Natural killer cell (primary cell): ENCODE data around the gene CDKAL1. TPM values are rescaled to one million over a fixed set of nuclear protein-coding genes. Genes with fewer than 3 reads are reported as not detected.

Experiments used
- ATAC-seq, 3 donors: fragments of 150-1000 bp in 2 of 3; fragments of 200-7000 bp in 1 of 3; cut with Tn5 transposase; 1 replicate in 1 of 3; 2 replicates in 2 of 3; pipeline ENCODE4 v1.10.0; 2021; ENCODE audit warnings: mild to moderate bottlenecking in 2 of 3, moderate library complexity in 2 of 3
- DNase-seq, 2 donors: peaks; one replicate each; pipeline versions ENCODE4 v3.0.0 to v3.0.0-alpha.2; 2013 to 2021; ENCODE audit warnings: mixed read lengths in 1 of 2
- H3K27ac ChIP-seq: one replicate; pipeline ENCODE4 v1.5.1; 2013; ENCODE audit warnings: mild to moderate bottlenecking, low read length
- H3K27me3 ChIP-seq: one replicate; pipeline ENCODE4 v1.6.1; 2013; ENCODE audit warnings: low read length; ENCODE audit not compliant: control insufficient read depth, insufficient read depth
- H3K36me3 ChIP-seq: one replicate; pipeline ENCODE4 v1.6.1; 2013; ENCODE audit warnings: low read length; ENCODE audit not compliant: control insufficient read depth, insufficient read depth
- H3K4me1 ChIP-seq: one replicate; pipeline ENCODE4 v1.6.1; 2013; ENCODE audit warnings: low read length; ENCODE audit not compliant: control insufficient read depth, insufficient read depth
- H3K4me3 ChIP-seq: one replicate; pipeline ENCODE4 v1.5.1; 2013; ENCODE audit warnings: low read length
- H3K9me3 ChIP-seq: one replicate; pipeline ENCODE4 v1.6.1; 2013; ENCODE audit warnings: low read length; ENCODE audit not compliant: control insufficient read depth, insufficient read depth
- H3K27ac Mint-ChIP-seq, 2 donors: one replicate each; pipeline ENCODE4 v1.8.0; 2022; ENCODE audit warnings: mild to moderate bottlenecking in 2 of 2, mixed read lengths in 2 of 2, moderate library complexity in 1 of 2
- H3K27me3 Mint-ChIP-seq, 2 donors: one replicate each; pipeline ENCODE4 v1.8.0; 2022; ENCODE audit warnings: low read depth in 2 of 2, mixed read lengths in 2 of 2
- H3K36me3 Mint-ChIP-seq: one replicate; pipeline ENCODE4 v1.8.0; 2022; ENCODE audit warnings: mixed read lengths
- H3K4me1 Mint-ChIP-seq, 2 donors: one replicate each; pipeline ENCODE4 v1.8.0; 2022; ENCODE audit warnings: mixed read lengths in 2 of 2
- H3K4me3 Mint-ChIP-seq: one replicate; pipeline ENCODE4 v1.8.0; 2022; ENCODE audit warnings: mild to moderate bottlenecking, moderate library complexity, mixed read lengths
- H3K9me3 Mint-ChIP-seq, 2 donors: one replicate each; pipeline ENCODE4 v1.8.0; 2022; ENCODE audit warnings: mixed read lengths in 2 of 2
- CTCF ChIP-seq: fragments of 200-600 bp; IDR thresholded peaks from one replicate; pipeline ENCODE4 v1.8.0; 2022; ENCODE audit warnings: antibody characterized with exemption
- WGBS: methylation state at CpG from one replicate; pipeline ENCODE4 v1.1.7; 2013; ENCODE audit warnings: missing lambda C conversion rate; ENCODE audit not compliant: insufficient coverage; 5-methylcytosine and 5-hydroxymethylcytosine counted together
- intact Hi-C: fragments of 100-400 bp; cut with micrococcal nuclease; formaldehyde crosslinking; loops from one replicate; pipeline ENCODE4 v1.14.2; 2022
- total RNA-seq, 4 donors: library from RNA; stranded (reverse); fragments of 120-200 nt in 1 of 4; gene quantifications; one replicate each; pipeline versions ENCODE4 v1.2.3 to v1.2.4, GENCODE V29; 2013 to 2022

CDKAL1 gene
- total RNA-seq, 3 donors from 2014 or later (not counting 1 experiment from before 2014, with no cell fraction given): 26.0 to 32.8 (median 28.9) TPM

GRCh38 chr6:20691185-20691584 is 156.9 kb downstream of the CDKAL1 start:
- no peaks in the 10 kb centered on the region for H3K27me3 Mint-ChIP-seq
- Histone ChIP-seq H3K27ac (no peak overlapping the region), H3K9me3 (no peaks in the 10 kb centered on the region), H3K4me1 (peaks cover 6% of the 10 kb centered on the region), H3K4me3 (no peak overlapping the region), H3K36me3 (no peaks in the 10 kb centered on the region), H3K27me3 (no peaks in the 10 kb centered on the region)
- intact Hi-C loops: loop anchor here (5.0 kb wide), 1 partner anchor 479 kb away; the partner anchor contains the start of gene MBOAT1
- no peak overlapping the region for H3K4me3 Mint-ChIP-seq
- no peak overlapping the region for H3K27ac Mint-ChIP-seq
- H3K36me3 Mint-ChIP-seq: no peaks in the 10 kb centered on the region
- DNase-seq (no peak), ATAC-seq (no peak)
- H3K4me1 Mint-ChIP-seq: peaks cover 50 to 55% of the 10 kb centered on the region in 2 donors
- TF ChIP-seq CTCF: no peak
- no peaks in the 10 kb centered on the region for H3K9me3 Mint-ChIP-seq
- 93% methylated on average over 5 of the region's 5 CpGs for WGBS

GRCh38 chr6:20692023-20692422 is 157.8 kb downstream of the CDKAL1 start:
- Histone ChIP-seq H3K4me1 (peaks cover 6% of the 10 kb centered on the region), H3K4me3 (no peak overlapping the region), H3K36me3 (no peaks in the 10 kb centered on the region), H3K9me3 (no peaks in the 10 kb centered on the region), H3K27ac (no peak overlapping the region), H3K27me3 (no peaks in the 10 kb centered on the region)
- no peak for ATAC-seq
- Mint-ChIP-seq H3K9me3 (no peaks in the 10 kb centered on the region), H3K27ac (peak overlapping the region; percentile 69 to 72), H3K27me3 (no peaks in the 10 kb centered on the region), H3K4me1 (peaks cover 50 to 59% of the 10 kb centered on the region in 2 donors), H3K4me3 (peak overlapping the region; percentile 75), H3K36me3 (no peaks in the 10 kb centered on the region)
- DNase-seq: no peak
- no peak for TF ChIP-seq CTCF
- intact Hi-C loops: loop anchor here (5.0 kb wide), 1 partner anchor 480 kb away; the partner anchor contains the start of gene MBOAT1

GRCh38 chr6:20693466-20694063 is 159.3 kb downstream of the CDKAL1 start:
- Mint-ChIP-seq H3K4me3 (peak overlapping the region; percentile 73), H3K4me1 (peaks cover 47 to 57% of the 10 kb centered on the region in 2 donors)

More at GRCh38 chr6:20693466-20694063, 159.3 kb downstream of the CDKAL1 start:
- Histone ChIP-seq H3K27me3 (no peaks in the 10 kb centered on the region), H3K4me1 (peaks cover 6% of the 10 kb centered on the region), H3K27ac (no peak overlapping the region), H3K9me3 (no peaks in the 10 kb centered on the region), H3K36me3 (no peaks in the 10 kb centered on the region), H3K4me3 (no peak overlapping the region)
- Mint-ChIP-seq H3K9me3 (no peaks in the 10 kb centered on the region), H3K27me3 (no peaks in the 10 kb centered on the region), H3K36me3 (no peaks in the 10 kb centered on the region), H3K27ac (peak overlapping the region; percentile 69 to 72)
- no peak for DNase-seq
- WGBS: 82% methylated on average over 3 of the region's 4 CpGs
- ATAC-seq: peak; percentile 9 to 34 (median 33)
- intact Hi-C loops: loop anchor here (1.0 to 5.0 kb wide), 2 partner anchors 15 to 481 kb away; partner anchors contain the start of gene MBOAT1
- TF ChIP-seq CTCF: no peak
